ENCODE data around the gene SIPA1L2. TPM values are rescaled to one million over a fixed set of nuclear protein-coding genes. Genes with fewer than 3 reads are reported as not detected.

SIPA1L2 gene
- polyA plus RNA-seq, 1 experiment = 63.5 TPM

- ChIA-PET CTCF (interaction anchor here (1.0 to 1.7 kb wide), 2 partner anchors 9 to 864 kb away, joined by 3 to 8 read pairs; partner anchors contain the start of gene SIPA1L2), POLR2A (interaction anchor here (0.6 kb wide), 1 partner anchor 21 kb away, joined by 3 read pairs; no protein-coding TSS in a partner anchor)
Measured at GRCh38 chr1:232621050-232621449, 8.9 kb downstream of the SIPA1L2 start.

GRCh38 chr1:232620356-232620969, 9.5 kb downstream of the SIPA1L2 start:
- H3K9me3 ChIP-seq (ENCODE audit: control insufficient read depth, insufficient read depth, low read length) = no peaks in the 10 kb centered on the region
- ChIA-PET POLR2A (interaction anchor here (0.6 kb wide), 1 partner anchor 20 kb away, joined by 3 read pairs; no protein-coding TSS in a partner anchor), CTCF (interaction anchor here (1.0 to 1.7 kb wide), 2 partner anchors 9 to 864 kb away, joined by 3 to 8 read pairs; partner anchors contain the start of gene SIPA1L2)
- H3K4me3 ChIP-seq (ENCODE audit: low read depth, low read length) = no peak overlapping the region
- no peak overlapping the region for H3K27ac ChIP-seq (ENCODE audit: low read depth, low read length)
- H3K27me3 ChIP-seq (ENCODE audit: control insufficient read depth, insufficient read depth, low read length) = no peaks in the 10 kb centered on the region
- no peak for TF ChIP-seq CTCF (IDR thresholded peaks at IDR 0.05; ENCODE audit: low read depth, low read length)
- DNase-seq (ENCODE audit: low read depth, low spot score) = no peak

More at GRCh38 chr1:232621050-232621449, 8.9 kb downstream of the SIPA1L2 start:
- no peaks in the 10 kb centered on the region for H3K9me3 ChIP-seq (ENCODE audit: control insufficient read depth, insufficient read depth, low read length)
- no peak overlapping the region for H3K4me3 ChIP-seq (ENCODE audit: low read depth, low read length)
- no peak overlapping the region for H3K27ac ChIP-seq (ENCODE audit: low read depth, low read length)
- DNase-seq (ENCODE audit: low read depth, low spot score) = no peak
- no peaks in the 10 kb centered on the region for H3K27me3 ChIP-seq (ENCODE audit: control insufficient read depth, insufficient read depth, low read length)
- TF ChIP-seq CTCF (IDR thresholded peaks at IDR 0.05; ENCODE audit: low read depth, low read length) = no peak

GRCh38 chr1:232617237-232617636, 12.7 kb downstream of the SIPA1L2 start:
- Histone ChIP-seq H3K4me3 (ENCODE audit: low read depth, low read length) (no peak overlapping the region), H3K27me3 (ENCODE audit: control insufficient read depth, insufficient read depth, low read length) (no peaks in the 10 kb centered on the region), H3K27ac (ENCODE audit: low read depth, low read length) (no peak overlapping the region), H3K9me3 (ENCODE audit: control insufficient read depth, insufficient read depth, low read length) (no peaks in the 10 kb centered on the region)
- no peak for TF ChIP-seq CTCF (IDR thresholded peaks at IDR 0.05; ENCODE audit: low read depth, low read length)
- ChIA-PET CTCF (no interaction called here), POLR2A (no interaction called here)
- no peak for DNase-seq (ENCODE audit: low read depth, low spot score)

GRCh38 chr1:232615306-232615800, 14.6 kb downstream of the SIPA1L2 start:
- TF ChIP-seq CTCF (IDR thresholded peaks at IDR 0.05; ENCODE audit: low read depth, low read length) = no peak
- ChIA-PET CTCF (interaction anchor here (0.6 to 1.7 kb wide), 4 partner anchors 12 to 451 kb away, joined by 3 to 6 read pairs (median 4); no protein-coding TSS in a partner anchor), POLR2A (no interaction called here)
- H3K27me3 ChIP-seq (ENCODE audit: control insufficient read depth, insufficient read depth, low read length) = no peaks in the 10 kb centered on the region
- H3K27ac ChIP-seq (ENCODE audit: low read depth, low read length) = no peak overlapping the region
- no peak for DNase-seq (ENCODE audit: low read depth, low spot score)
- no peak overlapping the region for H3K4me3 ChIP-seq (ENCODE audit: low read depth, low read length)
- H3K9me3 ChIP-seq (ENCODE audit: control insufficient read depth, insufficient read depth, low read length) = no peaks in the 10 kb centered on the region; the same call in 1 of the 2 replicates

- ChIA-PET CTCF (interaction anchor here (0.6 to 1.7 kb wide), 3 partner anchors 12 to 452 kb away, joined by 3 to 6 read pairs (median 4); no protein-coding TSS in a partner anchor), POLR2A (interaction anchor here (1.2 kb wide), 1 partner anchor 15 kb away, joined by 5 read pairs; the partner anchor contains the start of gene SIPA1L2)
- TF ChIP-seq CTCF (IDR thresholded peaks at IDR 0.05; ENCODE audit: low read depth, low read length) = no peak
- H3K9me3 ChIP-seq (ENCODE audit: control insufficient read depth, insufficient read depth, low read length) = no peaks in the 10 kb centered on the region; the same call in 1 of the 2 replicates
- H3K27me3 ChIP-seq (ENCODE audit: control insufficient read depth, insufficient read depth, low read length) = no peaks in the 10 kb centered on the region
- no peak overlapping the region for H3K27ac ChIP-seq (ENCODE audit: low read depth, low read length)
- no peak overlapping the region for H3K4me3 ChIP-seq (ENCODE audit: low read depth, low read length)
- DNase-seq (ENCODE audit: low read depth, low spot score) = no peak
Measured at GRCh38 chr1:232614811-232615210, 15.1 kb downstream of the SIPA1L2 start.
